HG03108 (cell line): ENCODE data around the gene DUSP14.
"Not testable (repeated sequence)": the region's sequence is repeated elsewhere in the genome, so short reads cannot be mapped to it uniquely, and the experiment has no call there.

Source experiments
- ATAC-seq: cut with Tn5 transposase; IDR thresholded peaks from one replicate; pipeline ENCODE4 v1.9.1; 2021; ENCODE audit warnings: moderate library complexity; ENCODE audit not compliant: unreplicated experiment

DUSP14 gene

GRCh38 chr17:37489197-37490001 is at the start of gene DUSP14:
DUSP14 (plus strand) TSS chr17:37489891; CDS start chr17:37512273, 22,382 bp downstream.
- peak; percentile 49 for ATAC-seq

GRCh38 chr17:37440424-37440823 is 49.3 kb upstream of the DUSP14 start:
- ATAC-seq, result no peak

GRCh38 chr17:37441369-37442014 is 48.2 kb upstream of the DUSP14 start:
- ATAC-seq, result not testable (repeated sequence)

- no peak for ATAC-seq
Observed at GRCh38 chr17:37446027-37446426, 43.7 kb upstream of the DUSP14 start.

GRCh38 chr17:37447641-37448040 is 42.0 kb upstream of the DUSP14 start:
- no peak for ATAC-seq

- no peak for ATAC-seq
Observed at GRCh38 chr17:37450112-37450511, 39.6 kb upstream of the DUSP14 start.

GRCh38 chr17:37457801-37458200 is 31.9 kb upstream of the DUSP14 start:
- ATAC-seq, result not testable (repeated sequence)

GRCh38 chr17:37458805-37459204 is 30.9 kb upstream of the DUSP14 start:
- ATAC-seq, result no peak

GRCh38 chr17:37461668-37462067 is 28.0 kb upstream of the DUSP14 start:
- ATAC-seq, result no peak

GRCh38 chr17:37462492-37462891 is 27.2 kb upstream of the DUSP14 start:
- ATAC-seq, result no peak

- ATAC-seq, result no peak
Observed at GRCh38 chr17:37463039-37463438, 26.7 kb upstream of the DUSP14 start.

- no peak for ATAC-seq
Observed at GRCh38 chr17:37465069-37465616, 24.5 kb upstream of the DUSP14 start.

- ATAC-seq, result no peak
Observed at GRCh38 chr17:37466471-37466870, 23.2 kb upstream of the DUSP14 start.

GRCh38 chr17:37470181-37470580 is 19.5 kb upstream of the DUSP14 start:
- ATAC-seq, result no peak

GRCh38 chr17:37475731-37476420 is 13.8 kb upstream of the DUSP14 start:
- ATAC-seq, result no peak

GRCh38 chr17:37476431-37477120 is 13.1 kb upstream of the DUSP14 start:
- ATAC-seq, result no peak

- no peak for ATAC-seq
Observed at GRCh38 chr17:37478187-37478586, 11.5 kb upstream of the DUSP14 start.

GRCh38 chr17:37479025-37479424 is 10.7 kb upstream of the DUSP14 start:
- no peak for ATAC-seq

GRCh38 chr17:37480427-37480826 is 9.3 kb upstream of the DUSP14 start:
- ATAC-seq, result no peak

GRCh38 chr17:37481001-37481665 is 8.6 kb upstream of the DUSP14 start:
- no peak for ATAC-seq
